GM10248 (cell line): ENCODE results near the gene SPZ1.

Experiments
- CTCF ChIA-PET: fragments of 300-600 bp; sonication (Branson Sonifier 250); formaldehyde crosslinking; extraction: SDS; loops from one replicate; lab custom pipeline; 2021; ENCODE audit warnings: antibody characterized with exemption; lab: Yijun Ruan, JAX
- POLR2A ChIA-PET: fragments of 350-650 bp; sonication (Branson Sonifier 250); formaldehyde crosslinking; extraction: SDS; loops from one replicate; lab custom pipeline; 2020; ENCODE audit warnings: antibody characterized with exemption; lab: Yijun Ruan, JAX
- DNase-seq: peaks from one replicate; pipeline ENCODE4 v3.0.0; 2012; ENCODE audit errors: extremely low spot score
- CTCF ChIP-seq: IDR thresholded peaks from 2 replicates; pipeline ENCODE4 v1.5.1; 2012; ENCODE audit warnings: mild to moderate bottlenecking, low read depth; ENCODE audit errors: extremely low read depth, missing control alignments, control extremely low read depth

The SPZ1 gene

GRCh38 chr5:80284720-80285119 lies 35.1 kb upstream of the SPZ1 start:
- ChIA-PET POLR2A (no interaction called here), CTCF (interaction anchor here (1.2 kb wide), 1 partner anchor 13 kb away, joined by 3 read pairs; no protein-coding TSS in a partner anchor)
- DNase-seq = no peak
- no peak for TF ChIP-seq CTCF

GRCh38 chr5:80288177-80288576 lies 31.6 kb upstream of the SPZ1 start:
- TF ChIP-seq CTCF = no peak
- DNase-seq = no peak
- POLR2A ChIA-PET = no interaction called here
- CTCF ChIA-PET = interaction anchor here (1.3 to 3.6 kb wide), 3 partner anchors 8 to 196 kb away, joined by 3 to 12 read pairs (median 12); no protein-coding TSS in a partner anchor

GRCh38 chr5:80289320-80289719 lies 30.5 kb upstream of the SPZ1 start:
- no peak for DNase-seq
- TF ChIP-seq CTCF = no peak
- ChIA-PET POLR2A (no interaction called here), CTCF (interaction anchor here (1.3 to 3.6 kb wide), 3 partner anchors 9 to 197 kb away, joined by 3 to 12 read pairs (median 12); no protein-coding TSS in a partner anchor)

GRCh38 chr5:80291761-80292160 lies 28.0 kb upstream of the SPZ1 start:
- ChIA-PET CTCF (interaction anchor here (1.4 to 1.7 kb wide), 2 partner anchors 16 to 208 kb away, joined by 4 to 5 read pairs; no protein-coding TSS in a partner anchor), POLR2A (no interaction called here)
- no peak for DNase-seq
- TF ChIP-seq CTCF = no peak

GRCh38 chr5:80296121-80296520 lies 23.7 kb upstream of the SPZ1 start:
- ChIA-PET CTCF (interaction anchor here (0.9 kb wide), 2 partner anchors 11 to 213 kb away, joined by 3 read pairs; no protein-coding TSS in a partner anchor), POLR2A (no interaction called here)
- no peak for DNase-seq
- no peak for TF ChIP-seq CTCF

- ChIA-PET CTCF (no interaction called here), POLR2A (no interaction called here)
- DNase-seq = no peak
- no peak for TF ChIP-seq CTCF
These were observed 20.2 kb upstream of the SPZ1 start for GRCh38 chr5:80299601-80300000.
